Measurements from ENCODE around the gene ADGRD2. TPM values are rescaled to one million over a fixed set of nuclear protein-coding genes. Genes with fewer than 3 reads are reported as not detected.

Gene ADGRD2
- total RNA-seq, 1 experiment from 2014 or later = not detected

DNA sequence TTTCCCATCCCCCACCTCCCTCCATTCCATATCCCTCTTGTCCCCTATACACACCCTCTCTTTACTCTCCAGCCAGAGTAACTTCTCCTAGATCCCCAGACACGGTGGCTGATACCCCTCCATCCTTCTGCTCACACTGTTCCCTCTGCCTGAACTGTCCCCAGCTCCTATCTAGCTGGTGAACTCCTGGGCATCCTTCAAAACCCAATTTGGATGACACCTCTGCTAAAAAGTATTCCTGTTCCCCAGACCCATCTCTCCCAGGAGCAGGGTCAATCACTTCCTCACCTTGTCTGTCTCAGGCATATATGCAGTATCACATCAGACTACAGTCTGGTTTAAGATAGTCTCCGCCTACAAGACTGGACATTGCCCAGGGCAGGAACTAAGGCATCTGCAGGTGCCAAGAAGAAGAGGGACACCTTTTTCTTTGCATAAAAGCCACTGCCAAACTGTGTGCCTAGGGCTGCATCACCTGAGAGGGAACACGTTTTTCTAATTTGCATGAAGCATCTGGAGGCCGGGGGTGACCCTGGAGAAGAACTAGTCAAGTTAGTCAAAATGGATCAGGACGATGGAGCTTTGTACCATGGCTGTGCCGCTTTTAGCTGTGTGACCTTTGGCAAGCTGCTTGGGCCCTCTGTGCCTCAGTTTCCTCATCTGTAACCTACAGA is 29.8 kb downstream of the ADGRD2 start:
- intact Hi-C loops (cut with micrococcal nuclease) = loop anchor here (2.0 kb wide), 1 partner anchor 61 kb away; no protein-coding TSS in a partner anchor
- H3K9ac ChIP-seq (ENCODE audit: low read length) = no peak overlapping the region
- no peaks in the 10 kb centered on the region for H3K9me2 ChIP-seq (ENCODE audit: insufficient read depth)
- no peak for DNase-seq (ENCODE audit: low read depth, low spot score)
- no peaks in the 10 kb centered on the region for H3K79me2 ChIP-seq (ENCODE audit: insufficient read depth, low read length)
- H3K4me1 ChIP-seq (ENCODE audit: control insufficient read depth in 1 of 2, insufficient read depth in 2 of 2, low read length in 2 of 2) = peaks cover 9 to 26% of the 10 kb centered on the region in 2 experiments
- peak overlapping the region; percentile 14; the same call in 1 of the 2 replicates for H3K4me2 ChIP-seq (ENCODE audit: low read length)
- H4K20me1 ChIP-seq (ENCODE audit: insufficient read depth) = no peaks in the 10 kb centered on the region
- no peak overlapping the region for H3K4me3 ChIP-seq (replicated peaks in 1 of 2; ENCODE audit: low read depth in 1 of 2, low read length in 2 of 2)
- TF ChIP-seq, protein P1, sequence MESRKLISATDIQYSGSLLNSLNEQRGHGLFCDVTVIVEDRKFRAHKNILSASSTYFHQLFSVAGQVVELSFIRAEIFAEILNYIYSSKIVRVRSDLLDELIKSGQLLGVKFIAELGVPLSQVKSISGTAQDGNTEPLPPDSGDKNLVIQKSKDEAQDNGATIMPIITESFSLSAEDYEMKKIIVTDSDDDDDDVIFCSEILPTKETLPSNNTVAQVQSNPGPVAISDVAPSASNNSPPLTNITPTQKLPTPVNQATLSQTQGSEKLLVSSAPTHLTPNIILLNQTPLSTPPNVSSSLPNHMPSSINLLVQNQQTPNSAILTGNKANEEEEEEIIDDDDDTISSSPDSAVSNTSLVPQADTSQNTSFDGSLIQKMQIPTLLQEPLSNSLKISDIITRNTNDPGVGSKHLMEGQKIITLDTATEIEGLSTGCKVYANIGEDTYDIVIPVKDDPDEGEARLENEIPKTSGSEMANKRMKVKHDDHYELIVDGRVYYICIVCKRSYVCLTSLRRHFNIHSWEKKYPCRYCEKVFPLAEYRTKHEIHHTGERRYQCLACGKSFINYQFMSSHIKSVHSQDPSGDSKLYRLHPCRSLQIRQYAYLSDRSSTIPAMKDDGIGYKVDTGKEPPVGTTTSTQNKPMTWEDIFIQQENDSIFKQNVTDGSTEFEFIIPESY (IDR thresholded peaks at IDR 0.05; ENCODE audit: extremely low read depth, insufficient replicate concordance, low read length) = no peak
- TF ChIP-seq ZNF274 (IDR thresholded peaks at IDR 0.05; ENCODE audit: low read depth, low read length) (no peak), EZH2 (IDR thresholded peaks at IDR 0.05) (no peak), JUND (IDR thresholded peaks at IDR 0.05) (no peak), EZH2phosphoT487 (IDR thresholded peaks at IDR 0.05; ENCODE audit: borderline replicate concordance) (no peak), SP1 (IDR thresholded peaks at IDR 0.05; ENCODE audit: low read depth) (no peak), POLR2AphosphoS5 (IDR thresholded peaks at IDR 0.05; ENCODE audit: low read depth, low read length) (no peak), CEBPB (IDR thresholded peaks at IDR 0.05; ENCODE audit: low read depth) (no peak), ELF1 (IDR thresholded peaks at IDR 0.05; ENCODE audit: borderline replicate concordance, low read depth) (no peak), CBX3 (IDR thresholded peaks at IDR 0.05; ENCODE audit: low read depth) (no peak), ZFX (IDR thresholded peaks at IDR 0.05) (no peak)
- TF ChIP-seq, protein P2, sequence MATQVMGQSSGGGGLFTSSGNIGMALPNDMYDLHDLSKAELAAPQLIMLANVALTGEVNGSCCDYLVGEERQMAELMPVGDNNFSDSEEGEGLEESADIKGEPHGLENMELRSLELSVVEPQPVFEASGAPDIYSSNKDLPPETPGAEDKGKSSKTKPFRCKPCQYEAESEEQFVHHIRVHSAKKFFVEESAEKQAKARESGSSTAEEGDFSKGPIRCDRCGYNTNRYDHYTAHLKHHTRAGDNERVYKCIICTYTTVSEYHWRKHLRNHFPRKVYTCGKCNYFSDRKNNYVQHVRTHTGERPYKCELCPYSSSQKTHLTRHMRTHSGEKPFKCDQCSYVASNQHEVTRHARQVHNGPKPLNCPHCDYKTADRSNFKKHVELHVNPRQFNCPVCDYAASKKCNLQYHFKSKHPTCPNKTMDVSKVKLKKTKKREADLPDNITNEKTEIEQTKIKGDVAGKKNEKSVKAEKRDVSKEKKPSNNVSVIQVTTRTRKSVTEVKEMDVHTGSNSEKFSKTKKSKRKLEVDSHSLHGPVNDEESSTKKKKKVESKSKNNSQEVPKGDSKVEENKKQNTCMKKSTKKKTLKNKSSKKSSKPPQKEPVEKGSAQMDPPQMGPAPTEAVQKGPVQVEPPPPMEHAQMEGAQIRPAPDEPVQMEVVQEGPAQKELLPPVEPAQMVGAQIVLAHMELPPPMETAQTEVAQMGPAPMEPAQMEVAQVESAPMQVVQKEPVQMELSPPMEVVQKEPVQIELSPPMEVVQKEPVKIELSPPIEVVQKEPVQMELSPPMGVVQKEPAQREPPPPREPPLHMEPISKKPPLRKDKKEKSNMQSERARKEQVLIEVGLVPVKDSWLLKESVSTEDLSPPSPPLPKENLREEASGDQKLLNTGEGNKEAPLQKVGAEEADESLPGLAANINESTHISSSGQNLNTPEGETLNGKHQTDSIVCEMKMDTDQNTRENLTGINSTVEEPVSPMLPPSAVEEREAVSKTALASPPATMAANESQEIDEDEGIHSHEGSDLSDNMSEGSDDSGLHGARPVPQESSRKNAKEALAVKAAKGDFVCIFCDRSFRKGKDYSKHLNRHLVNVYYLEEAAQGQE (IDR thresholded peaks at IDR 0.05; ENCODE audit: low read depth) = no peak
- TF ChIP-seq, protein P3, sequence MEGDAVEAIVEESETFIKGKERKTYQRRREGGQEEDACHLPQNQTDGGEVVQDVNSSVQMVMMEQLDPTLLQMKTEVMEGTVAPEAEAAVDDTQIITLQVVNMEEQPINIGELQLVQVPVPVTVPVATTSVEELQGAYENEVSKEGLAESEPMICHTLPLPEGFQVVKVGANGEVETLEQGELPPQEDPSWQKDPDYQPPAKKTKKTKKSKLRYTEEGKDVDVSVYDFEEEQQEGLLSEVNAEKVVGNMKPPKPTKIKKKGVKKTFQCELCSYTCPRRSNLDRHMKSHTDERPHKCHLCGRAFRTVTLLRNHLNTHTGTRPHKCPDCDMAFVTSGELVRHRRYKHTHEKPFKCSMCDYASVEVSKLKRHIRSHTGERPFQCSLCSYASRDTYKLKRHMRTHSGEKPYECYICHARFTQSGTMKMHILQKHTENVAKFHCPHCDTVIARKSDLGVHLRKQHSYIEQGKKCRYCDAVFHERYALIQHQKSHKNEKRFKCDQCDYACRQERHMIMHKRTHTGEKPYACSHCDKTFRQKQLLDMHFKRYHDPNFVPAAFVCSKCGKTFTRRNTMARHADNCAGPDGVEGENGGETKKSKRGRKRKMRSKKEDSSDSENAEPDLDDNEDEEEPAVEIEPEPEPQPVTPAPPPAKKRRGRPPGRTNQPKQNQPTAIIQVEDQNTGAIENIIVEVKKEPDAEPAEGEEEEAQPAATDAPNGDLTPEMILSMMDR (IDR thresholded peaks at IDR 0.05 in 2 of 3, conservative IDR thresholded peaks at IDR 0.05 in 1 of 3; ENCODE audit: borderline replicate concordance in 1 of 3, insufficient read depth in 1 of 3, low read depth in 2 of 3, low read length in 2 of 3) = no peak
- TF ChIP-seq, protein P4, sequence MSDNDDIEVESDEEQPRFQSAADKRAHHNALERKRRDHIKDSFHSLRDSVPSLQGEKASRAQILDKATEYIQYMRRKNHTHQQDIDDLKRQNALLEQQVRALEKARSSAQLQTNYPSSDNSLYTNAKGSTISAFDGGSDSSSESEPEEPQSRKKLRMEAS (IDR thresholded peaks at IDR 0.05) = no peak
- H3K9me3 ChIP-seq (ENCODE audit: control insufficient read depth in 1 of 2, insufficient read depth in 1 of 2, low read depth in 1 of 2, low read length in 2 of 2) = no peaks in the 10 kb centered on the region
- no peak overlapping the region for H3K27ac ChIP-seq (ENCODE audit: low read depth, low read length)
- BruUV-seq (replicated peaks) = no TSS peak
- H3K27me3 ChIP-seq (ENCODE audit: insufficient read depth, low read length) = no peaks in the 10 kb centered on the region
- peak overlapping the region; percentile 98 for H2AFZ ChIP-seq (ENCODE audit: low read depth, low read length, poor library complexity, severe bottlenecking)
- ChIA-PET POLR2A (no interaction called here), RAD21 (ENCODE audit: low non-redundant PET in 1 of 2, low total read pairs in 2 of 2, uncharacterized antibody in 2 of 2, unreplicated experiment in 2 of 2) (no interaction called here), CTCF (no interaction called here)
- peak; percentile 11; the same call in 1 of the 2 replicates for ATAC-seq
- H3K36me3 ChIP-seq (ENCODE audit: control insufficient read depth in 1 of 2, insufficient read depth in 2 of 2, low read length in 2 of 2) = no peaks in the 10 kb centered on the region

Measured in HCT116 (cell line).